H1 (cell line): Measurements from ENCODE around the gene CCIN. TPM values are rescaled to one million over a fixed set of nuclear protein-coding genes. Genes with fewer than 3 reads are reported as not detected.

Experiments used
- CTCF ChIA-PET: fragments of 300-600 bp; sonication (Branson Sonifier 250); formaldehyde crosslinking; loops from one replicate; lab custom pipeline; 2021; ENCODE audit not compliant: partially characterized antibody; lab: Charles Lee
- POLR2A ChIA-PET: fragments of 300-600 bp; sonication (Branson Sonifier 250); formaldehyde crosslinking; loops from one replicate; lab custom pipeline; 2021; ENCODE audit warnings: inconsistent platforms; ENCODE audit not compliant: partially characterized antibody; lab: Charles Lee
- DNase-seq, 2 experiments: peaks; one replicate each; pipeline versions ENCODE4 v3.0.0 to v3.0.0-alpha.2; 2010 to 2022; ENCODE audit warnings: low spot score in 2 of 2, low read depth in 1 of 2, mixed read lengths in 1 of 2
- FAIRE-seq: peaks from 2 replicates; lab custom pipeline; 2011; peaks lifted over from hg19 to GRCh38; lab: Jason Lieb, UNC
- H2AFZ ChIP-seq: 2 replicates; pipeline ENCODE4 v1.8.1; 2012; ENCODE audit warnings: low read length, inconsistent platforms
- H2AK5ac ChIP-seq: 2 replicates; pipeline ENCODE4 v1.6.1; 2013; ENCODE audit warnings: low read depth, low read length
- H2BK120ac ChIP-seq: replicated peaks from 2 replicates; pipeline ENCODE3; 2013; ENCODE audit warnings: low read depth, low read length, inconsistent platforms
- H2BK12ac ChIP-seq: 2 replicates; pipeline ENCODE4 v1.6.1; 2013; ENCODE audit warnings: low read depth, low read length
- H2BK15ac ChIP-seq: 2 replicates; pipeline ENCODE4 v1.6.1; 2013; ENCODE audit warnings: low read length
- H2BK20ac ChIP-seq: 2 replicates; pipeline ENCODE4 v1.6.1; 2013; ENCODE audit warnings: low read length
- H2BK5ac ChIP-seq: 2 replicates; pipeline ENCODE4 v1.6.1; 2013; ENCODE audit warnings: low read depth, low read length
- H3K14ac ChIP-seq: 2 replicates; pipeline ENCODE4 v1.6.1; 2013; ENCODE audit warnings: inconsistent platforms; ENCODE audit not compliant: insufficient read length
- H3K18ac ChIP-seq: 2 replicates; pipeline ENCODE4 v1.6.1; 2013; ENCODE audit warnings: low read length; ENCODE audit errors: extremely low read depth
- H3K23ac ChIP-seq: 2 replicates; pipeline ENCODE4 v1.6.1; 2013; ENCODE audit warnings: inconsistent platforms; ENCODE audit not compliant: insufficient read length
- H3K23me2 ChIP-seq: 2 replicates; pipeline ENCODE4 v1.6.1; 2013; ENCODE audit warnings: low read depth, low read length
- H3K27ac ChIP-seq: 2 replicates; pipeline ENCODE4 v1.6.1; 2011; ENCODE audit warnings: low read depth, low read length, inconsistent platforms
- H3K27me3 ChIP-seq, 4 experiments: replicated peaks in 1 of 4; 1 replicate in 1 of 4; 2 replicates in 3 of 4; pipeline versions ENCODE4 v1.6.1 to v1.8.1; 2011 to 2013; ENCODE audit warnings: low read length in 3 of 4, mild to moderate bottlenecking in 3 of 4, inconsistent platforms in 2 of 4, mixed read lengths in 2 of 4, moderate library complexity in 1 of 4; ENCODE audit not compliant: control insufficient read depth in 3 of 4, insufficient read depth in 3 of 4; ENCODE audit errors: extremely low read depth in 1 of 4
- H3K36me3 ChIP-seq, 4 experiments: 2 replicates each; pipeline versions ENCODE4 v1.6.1 to v1.8.1; 2011 to 2013; ENCODE audit warnings: mild to moderate bottlenecking in 4 of 4, low read length in 3 of 4, moderate library complexity in 2 of 4, control low read depth in 1 of 4, inconsistent platforms in 1 of 4; ENCODE audit not compliant: insufficient read depth in 4 of 4, control insufficient read depth in 2 of 4
- H3K4ac ChIP-seq: replicated peaks from 2 replicates; pipeline ENCODE3; 2013; ENCODE audit warnings: low read length, low read depth, mixed read lengths, inconsistent platforms; ENCODE audit not compliant: insufficient read length
- H3K4me1 ChIP-seq, 4 experiments: replicated peaks in 1 of 4; 1 replicate in 1 of 4; 2 replicates in 3 of 4; pipeline versions ENCODE4 v1.6.1 to v1.8.1; 2011 to 2013; ENCODE audit warnings: low read length in 3 of 4, inconsistent platforms in 2 of 4, mixed read lengths in 1 of 4; ENCODE audit not compliant: insufficient read depth in 4 of 4, control insufficient read depth in 3 of 4
- H3K4me2 ChIP-seq, 2 experiments: 2 replicates each; pipeline versions ENCODE4 v1.6.1 to v1.8.1; 2011 to 2013; ENCODE audit warnings: low read depth in 2 of 2, low read length in 2 of 2, control low read depth in 1 of 2, inconsistent platforms in 1 of 2, mild to moderate bottlenecking in 1 of 2; ENCODE audit not compliant: insufficient read depth in 1 of 2
- H3K4me3 ChIP-seq, 4 experiments: fragments of 200-600, 300-600 bp in 1 of 4; sonication (generic), shearing (Covaris generic), sonication (Bioruptor Twin) in 1 of 4; 2 replicates each; pipeline versions ENCODE4 v1.5.1 to v1.8.1; 2011 to 2016; ENCODE audit warnings: low read length in 4 of 4, low read depth in 3 of 4, control low read depth in 2 of 4, inconsistent platforms in 2 of 4, mild to moderate bottlenecking in 2 of 4, mixed read lengths in 1 of 4, moderate library complexity in 1 of 4; ENCODE audit not compliant: insufficient read depth in 2 of 4; ENCODE audit errors: extremely low read depth in 1 of 4
- H3K56ac ChIP-seq: replicated peaks from 2 replicates; pipeline ENCODE3; 2013; ENCODE audit warnings: low read depth, mild to moderate bottlenecking, mixed read lengths, low read length, inconsistent platforms; ENCODE audit not compliant: insufficient read length
- H3K79me1 ChIP-seq: 2 replicates; pipeline ENCODE4 v1.6.1; 2013; ENCODE audit warnings: low read depth, low read length, control low read depth
- H3K79me2 ChIP-seq, 2 experiments: 2 replicates each; pipeline versions ENCODE4 v1.6.1 to v1.8.1; 2012 to 2013; ENCODE audit warnings: low read length in 2 of 2, mild to moderate bottlenecking in 2 of 2, inconsistent platforms in 1 of 2; ENCODE audit not compliant: insufficient read depth in 2 of 2, control insufficient read depth in 1 of 2
- H3K9ac ChIP-seq, 4 experiments: replicated peaks in 1 of 4; 1 replicate in 1 of 4; 2 replicates in 3 of 4; pipeline versions ENCODE4 v1.6.1 to v1.8.1; 2011 to 2013; ENCODE audit warnings: low read depth in 3 of 4, low read length in 3 of 4, control low read depth in 2 of 4, mild to moderate bottlenecking in 2 of 4, moderate library complexity in 2 of 4, inconsistent platforms in 1 of 4; ENCODE audit errors: extremely low read depth in 1 of 4
- H3K9me3 ChIP-seq, 2 experiments: 2 replicates each; pipeline versions ENCODE4 v1.6.1 to v1.8.1; 2012 to 2013; ENCODE audit warnings: mild to moderate bottlenecking in 2 of 2, moderate library complexity in 2 of 2, control low read depth in 1 of 2, inconsistent platforms in 1 of 2, low read depth in 1 of 2, low read length in 1 of 2, mixed read lengths in 1 of 2; ENCODE audit not compliant: insufficient read depth in 2 of 2
- H4K20me1 ChIP-seq, 2 experiments: replicated peaks in 1 of 2; 2 replicates each; pipeline versions ENCODE3 to v1.8.1; 2011 to 2013; ENCODE audit warnings: inconsistent platforms in 2 of 2, low read length in 2 of 2, mild to moderate bottlenecking in 1 of 2; ENCODE audit not compliant: insufficient read depth in 2 of 2, control insufficient read depth in 1 of 2
- H4K5ac ChIP-seq: 2 replicates; pipeline ENCODE4 v1.6.1; 2013; ENCODE audit warnings: low read length, low read depth, mixed read lengths, inconsistent platforms; ENCODE audit not compliant: insufficient read length
- H4K8ac ChIP-seq: 2 replicates; pipeline ENCODE4 v1.8.0; 2013; ENCODE audit warnings: mild to moderate bottlenecking, moderate library complexity, low read length, inconsistent platforms; ENCODE audit not compliant: insufficient read depth; ENCODE audit errors: extremely low read depth
- H4K91ac ChIP-seq: replicated peaks from 2 replicates; pipeline ENCODE3; 2013; ENCODE audit warnings: low read length, mixed read lengths, inconsistent platforms; ENCODE audit not compliant: insufficient read length
- CBX5 ChIP-seq: fragments of 300-800, 300-1000 bp; sonication (generic); IDR thresholded peaks from 2 replicates; pipeline ENCODE4 v1.7.1; 2016; ENCODE audit warnings: antibody characterized with exemption, low read length, low read depth
- CHD2 ChIP-seq: IDR thresholded peaks from 2 replicates; pipeline ENCODE4 v1.6.1; 2012; ENCODE audit warnings: low read length, improper control_type of control experiment
- CTCF ChIP-seq, 3 experiments: IDR thresholded peaks; 1 replicate in 2 of 3; 2 replicates in 1 of 3; pipeline versions ENCODE4 v1.5.1 to v1.6.1; 2011; ENCODE audit warnings: low read length in 3 of 3, mild to moderate bottlenecking in 3 of 3, inconsistent platforms in 2 of 3, low read depth in 1 of 3, moderate library complexity in 1 of 3; ENCODE audit not compliant: insufficient read depth in 1 of 3; ENCODE audit errors: control extremely low read depth in 1 of 3
- EP300 ChIP-seq, 2 experiments: IDR thresholded peaks; 1 replicate in 1 of 2; 2 replicates in 1 of 2; pipeline ENCODE4 v1.6.1; 2011 to 2012; ENCODE audit warnings: low read depth in 2 of 2, low read length in 2 of 2, mild to moderate bottlenecking in 2 of 2, borderline replicate concordance in 1 of 2, inconsistent platforms in 1 of 2, moderate library complexity in 1 of 2
- PHF8 ChIP-seq: fragments of 200-600 bp; sonication (generic); conservative IDR thresholded peaks from 2 replicates; pipeline ENCODE4 v1.7.1; 2012; ENCODE audit warnings: low read depth, mild to moderate bottlenecking, inconsistent platforms, low read length, moderate library complexity
- SIN3A ChIP-seq, 2 experiments: IDR thresholded peaks in 1 of 2; conservative IDR thresholded peaks in 1 of 2; 2 replicates each; pipeline ENCODE4 v1.6.1; 2011 to 2012; ENCODE audit warnings: low read length in 2 of 2, improper control_type of control experiment in 1 of 2, low read depth in 1 of 2, mild to moderate bottlenecking in 1 of 2
- SIX5 ChIP-seq: IDR thresholded peaks from 2 replicates; pipeline ENCODE4 v1.6.1; 2011; ENCODE audit warnings: mild to moderate bottlenecking, low read depth, low read length
- SP1 ChIP-seq: IDR thresholded peaks from 2 replicates; pipeline ENCODE4 v1.6.1; 2011; ENCODE audit warnings: low read depth, low read length
- SP2 ChIP-seq: IDR thresholded peaks from 2 replicates; pipeline ENCODE4 v1.6.1; 2012; ENCODE audit warnings: mild to moderate bottlenecking, low read length, inconsistent platforms
- TAF1 ChIP-seq: IDR thresholded peaks from 2 replicates; pipeline ENCODE4 v1.6.1; 2011; ENCODE audit warnings: mild to moderate bottlenecking, low read depth, low read length
- TCF12 ChIP-seq: IDR thresholded peaks from 2 replicates; pipeline ENCODE4 v1.6.1; 2011; ENCODE audit warnings: low read depth, mild to moderate bottlenecking, low read length
- WGBS, 2 experiments: shearing (Covaris generic) in 1 of 2; methylation state at CpG; one replicate each; pipeline versions ENCODE4 v1.1.6 to v1.1.7; 2013 to 2015; ENCODE audit warnings: low lambda C conversion rate in 2 of 2, mixed read lengths in 2 of 2, inconsistent platforms in 1 of 2, low coverage in 1 of 2, missing lambda C conversion rate in 1 of 2; ENCODE audit not compliant: insufficient replicate concordance in 2 of 2, insufficient coverage in 1 of 2, insufficient read length in 1 of 2; ENCODE audit errors: extremely low coverage in 1 of 2, missing lambda C conversion rate in 1 of 2; 5-methylcytosine and 5-hydroxymethylcytosine counted together
- polyA plus RNA-seq, 7 experiments: library from polyadenylated mRNA; depleted of rRNA in 3 of 7; stranded (reverse) in 5 of 7; unstranded in 2 of 7; fragments of >200 nt in 5 of 7; fragments of 200-250 nt in 2 of 7; gene quantifications; 1 replicate in 5 of 7; 2 replicates in 1 of 7; 4 replicates in 1 of 7; pipeline versions ENCODE4 v1.2.1 to v1.2.3, GENCODE V29; 2011 to 2013; ENCODE audit warnings: missing spikeins in 2 of 7, mixed read lengths in 2 of 7
- total RNA-seq: library from RNA; stranded (reverse); fragmentation: NEBNext Ultra II Directional; extraction: Animal tissue kit (Norgen Biotek cat#: 25700); gene quantifications from 2 replicates; pipeline ENCODE4 v1.2.1, GENCODE V29; 2021

Gene CCIN
- total and polyA plus RNA-seq, 2 of the 8 experiments (the other 6 are each of a cell fraction or from before 2014, with no cell fraction given) = 0.19 to 0.21 TPM

DNA sequence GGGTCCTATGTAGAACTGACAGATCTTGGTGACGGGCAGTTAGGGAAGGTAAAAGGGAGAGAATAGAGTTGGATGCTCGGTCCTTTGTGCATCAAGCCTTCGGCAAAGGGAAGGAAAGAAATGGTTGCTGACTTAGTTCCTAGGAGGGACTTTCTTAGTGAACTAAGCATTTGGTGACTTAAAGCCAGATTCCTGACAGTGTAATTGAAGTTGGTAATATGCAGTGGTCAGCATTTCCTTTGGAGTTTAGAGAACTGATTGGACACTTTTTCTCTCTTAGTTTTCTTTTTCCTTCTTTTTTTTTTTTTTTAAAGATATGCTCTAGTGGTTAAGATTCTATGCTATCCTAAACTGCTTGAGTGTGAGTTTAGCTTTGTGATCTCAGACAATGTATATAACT lies 23.8 kb downstream of the CCIN start:
- Histone ChIP-seq H3K4ac (no peak overlapping the region), H3K79me2 (peaks cover 36 to 64% of the 10 kb centered on the region in 2 experiments), H3K23ac (no peak overlapping the region), H3K27ac (no peak overlapping the region), H3K23me2 (peaks cover 8% of the 10 kb centered on the region), H4K91ac (no peak overlapping the region), H3K27me3 (no peaks in the 10 kb centered on the region), H2BK120ac (no peak overlapping the region), H3K9ac (no peak overlapping the region; a peak in 1 of 7 replicates), H2BK15ac (no peak overlapping the region), H3K56ac (no peak overlapping the region), H2BK12ac (no peak overlapping the region), H2AK5ac (no peak overlapping the region), H3K36me3 (peaks cover 0 to 10% (median 5%) of the 10 kb centered on the region in 4 experiments; a peak in 2 of 8 replicates), H2BK5ac (no peak overlapping the region), H4K8ac (no peak overlapping the region), H3K14ac (no peak overlapping the region), H4K20me1 (peaks cover 17 to 19% of the 10 kb centered on the region in 2 experiments), H3K18ac (no peak overlapping the region), H2BK20ac (no peak overlapping the region), H3K4me3 (peak overlapping the region in 3 of 4 experiments; percentile 86 to 97 (median 97); a peak in 4 of 8 replicates), H3K79me1 (peaks cover 9% of the 10 kb centered on the region), H2AFZ (no peak overlapping the region), H3K4me2 (peak overlapping the region; percentile 95 to 99; a peak in 3 of 4 replicates), H3K4me1 (peaks cover 6 to 12% (median 10%) of the 10 kb centered on the region in 4 experiments; a peak in 6 of 7 replicates), H4K5ac (no peak overlapping the region), H3K9me3 (no peaks in the 10 kb centered on the region)
- no peak for FAIRE-seq
- ChIA-PET POLR2A (interaction anchor here (1.4 to 3.4 kb wide), 4 partner anchors 18 to 135 kb away, joined by 3 to 10 read pairs (median 8); no protein-coding TSS in a partner anchor), CTCF (interaction anchor here (0.9 to 2.7 kb wide), 4 partner anchors 12 to 87 kb away, joined by 3 to 12 read pairs (median 4); no protein-coding TSS in a partner anchor)
- no peak for DNase-seq
- WGBS, 2 experiments = 89% methylated on average over 3 of the region's 3 CpGs; no CpG with 5 or more reads in 1 of the 2 experiments
- TF ChIP-seq SP2 (no peak), EP300 (IDR thresholded peaks at IDR 0.05; ENCODE audit: borderline replicate concordance in 1 of 2, low read depth in 2 of 2, low read length in 2 of 2) (no peak), SP1 (no peak), SIN3A (conservative IDR thresholded peaks at IDR 0.05 in 1 of 2, IDR thresholded peaks at IDR 0.05 in 1 of 2; ENCODE audit: low read depth in 1 of 2, low read length in 2 of 2) (no peak), CHD2 (no peak), CBX5 (no peak), TCF12 (no peak), TAF1 (no peak), PHF8 (no peak), CTCF (IDR thresholded peaks at IDR 0.05; ENCODE audit: control extremely low read depth in 1 of 3, insufficient read depth in 1 of 3, low read depth in 1 of 3, low read length in 3 of 3) (no peak), SIX5 (no peak)
